CD4-positive, alpha-beta T cell treated with Interleukin-10 for 1 hour (primary cell): ENCODE results near the gene RAPGEF4.

Source experiments
- DNase-seq: peaks from one replicate; pipeline ENCODE4 v3.0.0-alpha.2; 2020

Gene RAPGEF4

DNA sequence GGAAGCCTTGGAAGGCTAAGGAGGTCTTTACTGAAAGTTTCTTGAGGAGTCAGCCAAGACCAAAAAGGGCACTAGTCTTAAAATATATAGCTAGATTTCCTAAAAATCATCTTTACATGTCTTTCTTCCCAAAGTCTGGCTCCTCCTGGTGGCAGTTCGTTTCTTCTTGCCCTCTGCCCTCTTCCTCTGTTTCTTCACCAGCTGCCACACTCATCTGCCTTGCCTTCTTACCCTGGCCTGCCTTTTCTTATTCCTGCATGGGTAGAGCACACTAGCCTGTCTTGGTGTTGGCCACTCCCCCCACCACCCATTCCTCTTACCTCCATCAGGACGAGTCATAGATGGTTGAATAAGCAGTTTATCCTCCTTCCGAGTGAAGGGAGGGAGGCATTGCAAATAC is 129.8 kb downstream of the RAPGEF4 start:
- DNase-seq = no peak

- no peak for DNase-seq
Measured at GRCh38 chr2:172869861-172870260, 134.2 kb downstream of the RAPGEF4 start.

- DNase-seq = no peak
Measured at GRCh38 chr2:172870396-172870795, 134.8 kb downstream of the RAPGEF4 start.

DNA sequence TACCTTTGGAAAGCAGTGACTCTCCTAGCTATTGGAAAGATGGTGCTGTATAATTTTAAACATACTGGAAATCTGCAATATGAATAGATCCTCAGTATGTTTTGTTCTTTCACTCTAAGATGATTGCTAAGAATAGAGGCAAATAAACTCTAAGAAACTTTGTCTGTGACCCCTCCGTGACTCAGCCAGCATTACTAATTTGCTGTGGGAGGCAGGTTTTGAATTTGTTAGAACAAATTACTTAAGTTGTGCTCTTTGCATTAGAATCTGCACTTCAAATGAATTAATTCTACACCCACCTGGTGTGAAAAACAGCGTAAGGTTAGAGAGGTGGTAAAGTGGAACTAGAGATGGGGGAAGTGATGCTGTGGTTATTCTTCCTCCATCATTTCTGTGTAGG is 142.2 kb downstream of the RAPGEF4 start:
- no peak for DNase-seq

DNA sequence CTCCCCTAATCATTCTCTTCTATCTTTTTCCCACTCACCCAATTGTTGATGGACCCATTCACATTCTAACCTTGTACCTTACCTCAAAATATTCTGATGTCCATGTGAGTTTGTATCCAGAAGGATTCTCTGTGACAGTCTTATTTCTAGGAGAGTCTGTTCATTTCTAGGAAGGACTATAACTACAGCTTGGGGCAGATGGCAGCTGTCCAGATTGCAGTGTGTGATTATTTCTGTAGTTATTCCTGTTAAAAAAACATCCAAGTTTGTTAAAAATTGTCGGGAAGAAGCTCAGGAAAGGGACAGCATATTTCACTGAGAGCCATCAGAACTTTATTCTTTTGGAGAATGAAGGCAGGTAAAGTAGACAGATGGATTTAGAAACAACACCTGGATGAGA is 142.6 kb downstream of the RAPGEF4 start:
- DNase-seq = no peak

GRCh38 chr2:172884336-172884735 is 148.7 kb downstream of the RAPGEF4 start:
- DNase-seq = no peak

DNA sequence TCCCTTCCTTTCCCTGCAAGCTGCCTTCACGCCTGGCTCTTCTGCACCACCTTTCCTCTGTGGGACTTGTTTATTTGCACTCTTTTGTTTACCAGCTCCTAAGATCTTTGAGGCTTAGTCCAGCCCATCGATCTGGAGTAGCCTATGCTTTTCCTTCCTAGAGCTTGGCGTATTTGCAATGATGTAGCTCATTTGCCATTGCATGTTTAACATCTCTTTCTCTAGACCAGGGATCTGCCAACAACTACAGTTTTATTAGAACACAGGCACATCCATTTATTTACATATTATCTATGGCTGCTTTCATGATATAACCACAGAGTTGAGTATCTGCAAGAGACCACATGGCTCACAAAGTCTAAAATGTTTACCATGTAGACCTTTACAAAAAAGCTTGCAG is 150.4 kb downstream of the RAPGEF4 start:
- DNase-seq = no peak

GRCh38 chr2:172887280-172887679 is 151.6 kb downstream of the RAPGEF4 start:
- no peak for DNase-seq

- no peak for DNase-seq
Measured at GRCh38 chr2:172888714-172889669, 153.3 kb downstream of the RAPGEF4 start.

- no peak for DNase-seq
Measured at GRCh38 chr2:172889768-172890430, 154.3 kb downstream of the RAPGEF4 start.

- no peak for DNase-seq
Measured at GRCh38 chr2:172893111-172893510, 157.5 kb downstream of the RAPGEF4 start.

- DNase-seq = no peak
Measured at GRCh38 chr2:172893671-172894070, 158.0 kb downstream of the RAPGEF4 start.

GRCh38 chr2:172894689-172895387 is 159.2 kb downstream of the RAPGEF4 start:
- no peak for DNase-seq

DNA sequence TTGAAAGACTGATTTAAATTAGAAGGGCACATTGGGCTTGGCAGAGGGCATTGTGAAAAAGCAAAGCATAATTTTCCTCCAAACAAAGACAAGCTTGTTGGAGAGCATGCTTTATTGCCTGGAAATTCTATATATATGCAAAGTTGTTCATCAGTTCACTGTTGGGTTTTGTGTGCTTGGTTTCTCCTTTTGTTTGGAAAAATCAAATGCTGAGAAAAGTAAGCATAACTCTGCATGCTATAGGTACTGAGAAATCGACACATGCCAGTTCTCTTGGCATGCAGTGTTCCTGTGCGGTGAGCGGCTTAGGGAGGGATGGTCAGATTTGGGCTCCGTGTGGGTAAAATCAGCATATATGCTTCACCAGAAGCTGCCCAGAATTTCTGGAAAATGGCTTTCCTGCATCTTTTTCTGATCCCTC is 161.0 kb downstream of the RAPGEF4 start:
- DNase-seq = no peak

GRCh38 chr2:172900871-172901270 is 165.2 kb downstream of the RAPGEF4 start:
- DNase-seq = no peak

GRCh38 chr2:172901913-172902312 is 166.3 kb downstream of the RAPGEF4 start:
- no peak for DNase-seq

- no peak for DNase-seq
Measured at GRCh38 chr2:172904236-172904635, 168.6 kb downstream of the RAPGEF4 start.

DNA sequence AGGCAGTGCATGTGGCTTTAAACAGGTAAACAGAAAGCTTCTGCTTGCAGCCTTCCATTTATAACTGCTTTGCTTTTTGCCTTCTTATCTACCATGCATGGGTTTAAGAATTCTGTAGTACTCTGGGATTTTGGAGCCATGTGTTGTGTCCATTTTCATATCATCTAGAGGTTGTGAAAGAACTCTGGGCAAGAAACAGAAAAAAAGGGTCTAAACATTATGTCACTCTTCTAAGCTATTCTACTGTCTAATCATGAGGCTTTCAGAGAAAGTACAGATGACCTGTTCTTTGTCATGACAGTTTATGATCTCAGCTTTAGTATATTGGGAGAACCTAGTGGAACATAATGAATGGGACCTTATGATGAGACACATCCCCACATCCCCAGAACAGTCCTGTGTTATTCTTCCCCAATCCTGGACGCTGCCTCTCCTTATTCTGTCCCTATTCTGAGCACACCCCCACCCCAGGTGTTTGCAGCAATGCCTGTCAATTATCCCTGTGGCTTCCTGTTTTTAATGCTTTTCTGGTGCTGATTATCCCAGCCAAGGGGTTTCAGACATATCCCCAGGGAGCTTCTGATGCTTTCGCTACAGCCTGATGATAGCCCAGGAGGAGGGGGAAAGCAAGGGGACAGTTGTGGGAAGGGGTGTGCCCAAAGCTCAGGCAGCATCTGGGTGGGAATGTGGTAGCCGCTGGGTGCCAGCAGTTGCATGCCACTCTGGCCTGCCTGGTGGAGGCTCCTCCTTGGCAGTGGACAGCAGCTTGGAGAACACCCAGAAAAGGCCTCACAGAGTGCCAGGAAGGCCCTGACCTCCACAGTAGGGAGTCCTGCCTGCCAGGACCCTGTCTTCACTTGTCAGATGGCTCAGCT is 170.5 kb downstream of the RAPGEF4 start:
- no peak for DNase-seq

DNA sequence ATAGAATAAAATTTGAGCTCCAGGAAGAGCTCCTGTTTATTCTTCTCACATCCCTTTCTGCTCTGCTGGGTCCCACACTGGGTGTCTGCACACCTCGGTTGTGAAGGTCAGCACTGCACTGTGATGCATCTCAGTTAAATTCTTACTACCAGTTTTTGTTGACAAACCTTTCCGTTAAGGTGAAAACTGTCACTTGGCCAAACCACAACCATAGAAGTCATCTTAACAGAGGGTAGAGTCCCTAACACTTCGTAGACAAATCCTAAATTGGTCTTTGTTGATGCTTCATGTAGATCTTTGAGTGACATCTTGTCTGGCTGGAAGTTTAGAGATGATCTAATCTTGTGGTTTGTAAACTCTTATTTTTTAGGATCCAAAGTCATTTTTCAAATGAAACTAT is 172.6 kb downstream of the RAPGEF4 start:
- DNase-seq = no peak

DNA sequence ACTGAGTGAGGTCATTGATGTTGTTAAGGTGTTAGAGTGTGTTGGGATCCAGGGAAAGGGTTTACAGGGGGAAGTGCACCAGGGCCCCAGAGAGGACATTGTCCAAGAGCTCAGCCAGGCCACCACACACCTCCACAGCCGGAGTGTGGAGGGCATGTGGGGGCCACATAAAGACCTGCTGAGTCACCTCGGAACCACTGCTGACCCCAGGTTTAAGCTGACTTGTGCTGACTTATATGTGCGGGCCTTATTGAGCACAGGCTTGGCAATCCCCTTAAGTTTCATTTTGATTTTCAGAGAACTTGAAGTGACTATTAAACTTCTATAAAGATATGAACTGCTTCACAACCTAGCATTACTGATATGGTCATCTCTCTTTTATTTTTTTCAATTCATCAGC is 173.8 kb downstream of the RAPGEF4 start:
- DNase-seq = no peak

- no peak for DNase-seq
Measured at GRCh38 chr2:172912266-172912665, 176.6 kb downstream of the RAPGEF4 start.

DNA sequence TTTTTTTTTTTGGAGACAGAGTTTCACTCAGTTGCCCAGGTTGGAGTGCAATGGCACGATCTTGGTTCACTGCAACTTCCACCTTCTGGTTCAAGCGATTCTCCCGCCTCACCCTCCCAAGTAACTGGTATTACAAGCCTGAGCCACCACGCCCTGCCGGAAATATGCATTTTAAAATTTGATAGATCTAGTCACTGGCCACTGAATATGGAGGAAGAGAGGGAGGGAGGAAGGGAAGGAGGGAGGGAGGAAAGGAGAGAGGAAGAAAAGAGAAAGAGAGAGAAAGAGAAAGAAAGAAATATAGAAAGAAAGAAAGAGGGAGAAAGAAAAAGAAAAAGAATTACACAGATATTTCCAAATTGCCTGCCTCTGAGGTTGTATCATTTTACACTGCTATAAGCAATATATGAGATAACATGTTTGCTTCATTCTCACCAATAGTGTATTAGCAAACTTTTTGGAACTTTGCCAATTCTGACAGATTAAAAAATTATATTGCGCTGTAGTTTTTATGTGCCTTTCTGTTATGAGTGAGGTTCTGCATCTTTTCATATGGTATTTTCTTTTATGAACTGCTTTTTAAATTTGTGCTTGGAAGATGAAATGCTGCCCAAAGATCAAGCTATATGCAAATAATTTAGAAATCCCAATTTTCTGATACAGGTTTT is 178.8 kb downstream of the RAPGEF4 start:
- no peak for DNase-seq
